ENCODE data around the gene VGF.

The VGF gene

DNA sequence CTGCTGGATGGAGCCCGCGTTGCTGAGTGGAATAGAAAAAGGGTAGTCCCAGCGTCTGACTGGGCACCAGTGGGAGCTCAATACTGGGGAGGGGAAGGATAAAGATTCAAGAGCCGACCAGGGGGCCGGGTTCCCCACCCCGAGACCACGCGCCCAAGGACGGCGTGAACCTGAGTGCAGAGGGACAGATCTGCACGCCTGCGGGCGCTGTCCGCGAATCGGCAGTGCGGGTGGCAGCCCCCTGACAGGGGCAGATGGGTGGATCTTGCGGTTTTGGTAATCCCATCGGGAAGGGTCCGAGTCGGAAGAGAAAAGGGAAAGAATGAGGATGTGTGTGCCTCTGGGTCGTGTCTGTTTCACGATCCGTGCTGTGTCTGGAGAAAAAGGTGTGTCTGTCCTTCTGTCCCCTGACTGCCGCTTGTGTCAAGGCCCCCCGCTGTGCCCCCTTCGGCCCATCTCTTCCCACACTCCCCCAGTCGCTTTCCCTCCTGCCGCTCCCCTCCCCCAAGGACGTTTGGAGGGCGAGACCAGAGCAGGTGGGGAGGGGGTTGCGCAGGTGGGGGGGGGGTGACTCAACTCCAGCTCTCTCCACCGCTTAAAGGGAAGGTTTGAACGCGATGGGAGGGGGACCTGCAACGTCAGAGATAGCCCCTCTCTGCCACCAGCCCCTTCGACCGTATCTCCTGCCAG is 734 bp upstream of the VGF start:
- no peak for DNase-seq

DNA sequence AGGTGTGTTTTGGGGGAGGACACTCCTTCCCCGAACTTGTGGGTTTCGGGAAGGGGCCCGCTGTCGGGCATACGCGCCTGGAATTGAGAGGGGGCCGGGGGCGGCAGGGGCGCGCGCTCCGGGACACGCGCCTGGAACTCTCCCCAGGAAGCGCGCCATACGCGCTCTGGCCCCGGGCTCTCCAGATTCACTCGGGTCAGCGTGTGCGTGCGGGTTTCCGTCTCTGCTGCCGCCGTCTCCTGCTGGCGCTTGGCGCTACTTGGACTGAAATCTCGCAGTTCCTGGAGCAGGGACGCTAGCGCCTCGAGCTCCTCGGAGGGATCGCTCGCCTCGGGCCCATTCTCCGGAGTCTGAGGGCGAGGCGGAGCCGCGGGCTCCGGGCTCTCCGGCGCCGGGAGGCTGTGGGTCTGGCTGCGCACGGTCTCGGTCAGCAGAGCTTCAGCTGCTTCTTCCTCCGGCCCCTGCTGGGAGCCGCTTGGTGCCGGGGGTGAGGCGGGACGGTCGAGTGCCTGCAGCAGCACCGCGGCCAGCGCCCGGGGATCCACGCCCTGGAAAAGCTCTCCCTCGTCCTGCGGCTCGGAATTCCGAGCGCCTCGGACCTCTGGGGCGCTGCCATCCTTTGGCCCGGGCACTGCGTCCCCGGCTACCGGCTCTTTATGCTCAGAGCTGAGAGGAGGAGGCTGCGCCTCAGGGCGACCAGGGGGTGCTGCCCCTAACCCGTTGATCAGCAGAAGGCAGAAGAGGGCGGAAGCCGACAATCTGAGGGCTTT is 1.1 kb downstream of the VGF start:
- no peak for DNase-seq

GRCh38 chr7:101163279-101164070 is 1.9 kb downstream of the VGF start:
- DNase-seq = no peak

DNA sequence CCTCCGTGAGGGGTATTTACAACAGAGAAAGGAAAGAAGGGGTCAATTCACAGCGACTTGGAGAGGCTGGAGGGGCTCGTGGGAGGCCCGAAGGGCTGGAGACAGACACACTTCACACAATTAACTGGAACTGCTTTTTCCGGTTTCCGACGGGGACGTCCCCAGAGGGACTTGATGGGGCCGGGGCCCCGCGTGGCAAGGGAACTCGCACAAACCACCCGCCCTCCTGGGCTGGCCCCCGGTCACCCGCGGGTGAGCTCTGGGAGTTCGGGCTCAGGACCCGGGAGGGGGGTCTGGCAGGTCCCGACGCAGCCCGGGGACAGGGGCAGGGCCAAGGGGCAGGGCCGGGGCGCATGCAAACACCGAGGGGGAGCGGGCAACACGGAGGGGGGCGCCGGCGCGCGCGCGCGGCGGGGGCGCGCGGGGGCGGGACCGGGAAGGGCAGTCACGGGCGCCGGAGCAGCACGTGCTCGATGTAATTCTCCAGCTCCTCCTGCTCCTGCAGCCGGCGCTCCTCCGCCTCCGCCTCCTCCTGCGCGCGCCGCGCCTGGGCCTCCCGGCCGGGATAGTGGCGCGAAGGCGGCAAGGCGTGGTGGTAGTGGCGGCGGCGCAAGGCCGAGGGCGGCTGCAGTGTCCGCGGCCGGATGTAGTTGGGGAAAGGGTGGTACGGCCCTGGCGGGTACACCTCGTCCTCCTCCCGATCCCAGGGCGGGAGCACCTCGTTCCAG is 2.7 kb downstream of the VGF start:
- DNase-seq = no peak

DNA sequence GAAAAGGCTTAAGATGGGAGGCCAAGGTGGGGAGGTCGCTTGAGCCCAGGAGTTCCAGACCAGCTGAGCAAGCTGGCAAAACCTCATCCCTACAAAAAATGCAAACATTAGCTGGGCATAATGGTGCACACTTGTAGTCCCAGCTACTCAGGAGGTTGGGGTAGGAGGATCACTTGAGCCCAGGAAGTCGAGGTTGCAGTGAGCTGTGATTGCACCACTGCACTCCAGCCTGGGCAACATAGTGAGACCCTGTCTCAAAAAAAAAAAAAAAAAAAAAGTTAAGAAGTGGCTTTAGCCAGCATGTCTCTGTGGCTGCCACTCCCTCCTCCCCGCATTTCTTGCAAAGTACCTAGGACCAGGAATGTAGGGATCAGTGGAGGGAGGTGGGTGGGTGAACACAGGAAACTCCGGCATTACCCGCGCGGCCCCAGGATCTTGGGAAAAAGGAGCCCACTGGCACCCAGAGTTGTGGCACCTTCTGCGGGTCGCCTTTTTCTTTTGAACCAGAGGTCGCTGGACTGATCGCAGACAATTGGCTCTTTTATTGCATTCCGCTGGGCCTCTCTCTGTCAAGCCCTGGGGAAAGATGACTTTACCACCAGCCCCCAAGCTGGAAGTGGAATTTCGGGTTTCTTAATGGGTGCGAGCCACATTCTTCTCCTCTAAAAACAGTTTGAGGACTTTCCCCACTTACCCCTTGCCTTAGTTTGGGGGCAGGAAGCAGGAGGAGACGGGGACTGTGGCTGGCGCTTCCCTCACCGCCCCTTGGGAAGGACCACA is 3.5 kb downstream of the VGF start:
- no peak for DNase-seq

DNA sequence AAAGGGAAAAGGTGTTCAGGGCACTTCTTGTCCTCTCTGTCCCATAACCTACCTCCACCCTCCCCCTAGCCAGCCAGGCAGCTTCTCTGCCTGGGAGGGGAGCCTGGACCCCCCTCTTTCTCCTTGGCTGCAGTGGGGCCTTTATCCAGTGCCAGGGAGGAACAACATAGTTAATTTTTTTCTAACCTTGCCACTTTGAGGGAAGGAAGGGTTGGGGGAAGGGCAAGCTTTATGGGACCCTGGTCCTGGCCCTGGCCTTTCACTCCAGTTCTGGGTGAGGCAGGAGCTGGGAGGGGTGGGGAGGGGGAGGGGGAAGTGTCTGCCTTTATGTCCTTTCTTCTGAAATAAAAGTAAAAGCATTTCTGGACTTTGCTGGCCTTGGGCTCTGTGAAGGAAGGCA is 4.5 kb downstream of the VGF start:
- no peak for DNase-seq

DNA sequence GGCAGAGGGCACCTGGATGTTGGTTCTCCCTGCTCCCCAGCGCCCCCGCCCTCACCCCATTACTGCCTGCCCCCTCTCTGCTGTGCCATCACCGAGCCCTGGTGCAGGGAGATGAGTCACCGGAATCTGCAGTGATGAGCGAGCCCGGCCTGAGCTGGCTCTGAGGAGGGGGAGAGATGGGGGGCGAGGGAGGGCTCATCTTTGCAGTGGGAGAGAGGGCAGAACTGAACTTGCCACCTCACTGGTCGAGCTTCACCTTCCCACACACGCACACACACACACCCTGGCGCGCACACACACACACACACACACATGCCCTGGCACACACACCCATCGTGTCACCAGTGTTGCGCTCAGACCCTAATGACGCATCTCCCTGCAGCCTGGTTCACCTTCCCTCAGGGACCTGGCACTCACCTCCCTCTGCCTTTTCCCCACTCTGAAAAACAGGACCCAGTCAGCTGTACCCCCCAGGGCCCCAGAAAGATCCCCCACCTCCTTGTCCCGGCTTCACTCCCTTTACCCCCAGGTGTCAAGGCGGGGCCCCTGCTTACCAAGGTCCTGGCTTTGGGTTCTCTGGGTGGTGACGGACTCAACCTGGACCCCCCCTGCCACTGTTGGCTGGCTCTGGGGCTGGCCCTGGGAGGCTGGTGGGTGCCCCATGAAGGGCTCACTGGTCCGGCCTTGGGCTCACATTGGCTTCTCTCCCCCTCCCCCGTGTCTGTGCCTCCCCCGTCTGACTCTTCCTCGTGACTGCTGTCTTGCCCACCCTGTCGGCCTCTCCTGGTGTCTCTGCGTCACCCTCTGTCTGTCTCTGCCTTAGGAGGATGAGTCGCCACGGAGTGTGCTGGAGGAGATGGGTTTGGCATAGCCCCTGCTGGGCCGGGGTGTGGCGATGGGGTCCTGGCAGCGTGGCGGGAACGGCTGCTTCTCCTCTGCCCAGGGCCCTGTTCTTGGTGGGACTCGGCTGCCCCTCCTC is 5.4 kb downstream of the VGF start:
- no peak for DNase-seq

DNA sequence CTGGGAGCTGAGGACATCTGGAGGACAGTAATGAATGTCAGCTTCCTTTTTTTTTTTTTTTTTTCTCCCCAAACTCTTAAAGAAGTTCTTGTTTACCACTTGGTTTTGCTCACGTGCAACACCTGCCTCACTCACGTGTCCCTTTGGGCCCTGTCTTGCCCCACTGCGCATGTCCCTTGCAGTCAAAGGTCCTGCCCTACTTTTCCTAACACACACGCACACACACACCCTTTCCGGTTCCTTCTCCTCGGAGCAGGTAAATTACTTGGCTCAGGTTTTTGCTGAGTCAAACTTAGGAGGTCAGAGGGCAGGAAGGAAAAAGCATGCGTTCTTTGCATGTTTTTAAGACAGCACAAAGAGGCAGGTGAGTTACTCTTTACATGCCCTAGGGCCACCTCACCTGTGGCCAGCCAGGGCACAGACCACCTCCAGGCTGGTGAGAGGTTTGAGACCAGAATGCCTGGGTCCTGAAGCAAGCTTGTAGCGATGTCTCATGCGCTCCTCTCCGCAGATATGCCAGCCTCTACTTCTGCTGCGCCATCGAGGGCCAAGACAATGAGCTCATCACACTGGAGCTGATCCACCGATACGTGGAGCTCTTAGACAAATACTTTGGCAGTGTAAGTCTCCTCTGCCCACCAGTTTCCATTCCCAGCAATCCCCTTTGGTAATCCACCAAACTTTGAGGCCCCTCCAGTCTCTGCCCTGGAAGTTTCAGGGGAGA is 8.3 kb downstream of the VGF start:
- DNase-seq = no peak

GRCh38 chr7:101156277-101156676 is 9.1 kb downstream of the VGF start:
- no peak for DNase-seq

- no peak for DNase-seq
Observed at GRCh38 chr7:101155303-101155702, 10.1 kb downstream of the VGF start.

DNA sequence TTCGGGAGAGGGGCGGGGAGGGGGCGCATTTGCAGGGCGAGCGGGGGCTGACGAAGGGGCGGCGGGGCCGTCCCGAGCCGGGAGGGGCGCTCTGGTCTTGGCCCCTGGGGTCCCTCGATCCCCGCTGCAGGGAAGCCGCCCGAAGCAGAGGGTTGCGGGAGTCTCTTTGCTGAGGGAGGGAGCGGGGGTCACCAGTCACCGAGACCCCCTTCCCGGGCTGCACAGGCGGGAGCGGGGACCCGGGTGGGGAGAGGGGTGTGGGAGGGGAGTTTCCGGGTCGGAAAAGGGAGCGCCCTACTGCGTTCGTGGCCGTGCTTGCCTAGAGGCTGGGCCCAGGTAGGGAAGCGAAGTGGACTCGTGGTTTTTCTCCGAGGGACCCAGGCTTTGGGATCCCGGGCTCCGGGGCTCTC is 10.7 kb downstream of the VGF start:
- no peak for DNase-seq

DNA sequence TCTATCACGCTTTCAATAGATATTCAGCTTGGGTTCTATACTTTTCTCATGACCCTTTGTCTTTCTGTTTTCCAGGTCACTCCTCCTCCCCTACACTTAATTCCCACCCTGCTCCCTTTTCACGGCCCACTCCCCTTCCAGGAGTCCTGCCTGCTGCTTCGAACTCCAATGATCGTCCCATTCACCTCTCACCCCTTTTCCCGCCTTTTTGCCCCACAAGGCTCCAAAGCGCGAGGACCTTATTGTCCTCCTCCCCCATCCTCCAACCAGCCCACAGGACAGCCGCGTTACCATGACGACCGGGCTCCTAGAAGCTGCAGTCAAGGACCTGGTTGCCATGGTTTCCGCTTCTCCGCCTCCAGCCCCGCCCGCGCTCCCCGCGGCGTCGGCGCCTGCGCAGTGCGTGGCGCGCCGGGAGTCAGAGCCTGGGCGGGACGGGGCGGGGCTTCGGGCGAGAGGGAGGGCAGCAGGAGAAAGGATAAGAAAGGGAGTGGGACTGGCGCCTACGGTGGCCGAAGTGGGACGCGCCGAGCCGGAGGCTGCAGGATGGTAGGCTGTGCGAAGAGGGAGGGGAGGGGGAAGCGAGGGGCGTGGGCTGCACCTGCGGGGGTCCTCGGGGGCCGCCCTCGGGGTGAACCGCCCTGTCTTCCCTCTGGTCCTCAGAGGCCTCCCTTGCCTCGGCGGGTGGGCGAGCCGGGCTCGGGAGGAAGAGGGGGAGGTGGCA is 11.2 kb downstream of the VGF start, which contains the start of gene AP1S1:
Gene AP1S1, plus strand, starts transcription at position 508 of the 724 bp plus-strand sequence. Its CDS starts 39 bp downstream, at position 547.
- DNase-seq = peak; percentile 92

- DNase-seq = no peak
Observed at GRCh38 chr7:101151908-101152651, 13.3 kb downstream of the VGF start.

- no peak for DNase-seq
Observed at GRCh38 chr7:101140746-101141382, 24.5 kb downstream of the VGF start.

DNA sequence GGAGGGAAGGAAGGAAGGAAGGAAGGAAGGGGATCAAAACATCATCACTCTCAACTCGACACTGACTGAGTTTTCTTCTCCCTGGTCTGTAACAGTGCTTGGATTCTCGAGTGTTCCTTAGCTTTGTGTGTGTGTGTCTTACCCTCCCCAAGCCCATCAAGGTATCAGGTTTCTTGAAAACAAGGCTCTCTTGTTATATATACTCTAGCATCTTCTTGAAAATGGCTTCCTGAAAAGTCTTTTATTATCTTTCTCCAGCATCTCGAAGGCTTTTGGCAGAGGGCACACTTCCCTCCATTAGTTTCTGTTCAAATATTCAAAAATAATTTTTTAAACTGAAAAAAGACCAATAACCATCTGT is 25.1 kb downstream of the VGF start:
- DNase-seq = no peak

DNA sequence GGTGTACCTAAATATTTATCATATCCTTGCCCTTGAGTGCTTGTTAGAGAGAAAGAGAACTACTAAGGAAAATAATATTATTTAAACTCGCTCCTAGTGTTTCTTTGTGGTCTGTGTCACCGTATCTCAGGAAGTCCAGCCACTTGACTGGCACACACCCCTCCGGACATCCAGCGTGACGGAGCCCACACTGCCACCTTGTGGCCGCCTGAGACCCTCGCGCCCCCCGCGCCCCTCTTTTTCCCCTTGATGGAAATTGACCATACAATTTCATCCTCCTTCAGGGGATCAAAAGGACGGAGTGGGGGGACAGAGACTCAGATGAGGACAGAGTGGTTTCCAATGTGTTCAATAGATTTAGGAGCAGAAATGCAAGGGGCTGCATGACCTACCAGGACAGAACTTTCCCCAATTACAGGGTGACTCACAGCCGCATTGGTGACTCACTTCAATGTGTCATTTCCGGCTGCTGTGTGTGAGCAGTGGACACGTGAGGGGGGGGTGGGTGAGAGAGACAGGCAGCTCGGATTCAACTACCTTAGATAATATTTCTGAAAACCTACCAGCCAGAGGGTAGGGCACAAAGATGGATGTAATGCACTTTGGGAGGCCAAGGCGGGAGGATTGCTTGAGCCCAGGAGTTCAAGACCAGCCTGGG is 27.0 kb downstream of the VGF start:
- DNase-seq = peak; percentile 63

- no peak for DNase-seq
Observed at GRCh38 chr7:101137651-101138212, 27.6 kb downstream of the VGF start.

Data from activated CD4-positive, alpha-beta T cell treated with anti-CD3 and anti-CD28 coated beads, Interleukin-2, amount 50 U/mL, for 1 hour (primary cell).